ENCODE results near the gene PCSK4. TPM values are rescaled to one million over a fixed set of nuclear protein-coding genes. Genes with fewer than 3 reads are reported as not detected.

PCSK4 gene
- polyA plus RNA-seq, 2 of the 4 experiments (the other 2 are of a cell fraction): 0.76 to 2.1 TPM

DNA sequence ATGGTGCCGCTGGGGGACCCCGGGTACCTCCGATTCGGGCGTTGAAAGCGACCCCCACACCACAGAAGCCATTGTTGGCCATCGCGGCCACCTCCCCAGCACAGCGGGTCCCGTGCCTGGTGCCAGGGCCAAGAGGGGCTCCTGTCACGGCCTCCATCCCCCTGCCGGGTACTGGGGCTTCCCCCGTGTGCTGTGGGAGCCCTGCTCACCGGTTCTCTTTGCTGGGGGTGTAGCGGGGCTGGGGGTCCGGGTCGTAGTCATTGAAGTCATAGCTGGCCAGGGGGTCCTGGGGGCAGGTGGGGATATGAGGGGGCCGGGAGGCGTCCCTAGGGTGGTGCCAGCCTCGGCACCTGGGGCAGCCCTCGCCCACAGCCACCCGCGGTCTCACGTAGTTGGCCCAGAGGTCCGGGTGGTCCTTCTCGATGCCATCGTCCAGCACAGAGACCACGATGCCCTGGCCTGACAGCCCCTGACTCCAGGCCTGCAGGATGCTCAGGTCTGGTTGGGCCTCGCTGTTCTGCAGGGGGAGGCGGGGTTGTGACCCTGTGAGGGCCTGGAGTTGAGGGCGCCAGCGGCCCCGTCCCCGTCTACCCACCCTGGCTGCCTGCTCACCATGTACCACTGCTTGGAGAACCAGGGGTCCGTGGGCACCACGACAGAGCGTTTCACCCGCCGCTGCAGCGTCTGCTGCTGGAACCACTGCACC lies 2.4 kb downstream of the PCSK4 start:
- CTCF ChIA-PET: no interaction called here

GRCh38 chr19:1486720-1487575 lies 3.2 kb downstream of the PCSK4 start:
- CTCF ChIA-PET: no interaction called here
- TF ChIP-seq TP53 (CRISPR knock-in tag; IDR thresholded peaks at IDR 0.05): no peak
- no peak for TF ChIP-seq HES2 (IDR thresholded peaks at IDR 0.05)
- no peak for TF ChIP-seq CHD4 (IDR thresholded peaks at IDR 0.05; ENCODE audit: borderline replicate concordance)
- TF ChIP-seq CTCF (IDR thresholded peaks at IDR 0.05): no peak
- TF ChIP-seq EHF (CRISPR knock-in tag; IDR thresholded peaks at IDR 0.05): no peak
- TF ChIP-seq RFX5 (IDR thresholded peaks at IDR 0.05): no peak
- TF ChIP-seq RAD21 (conservative IDR thresholded peaks at IDR 0.05 in 1 of 2, IDR thresholded peaks at IDR 0.05 in 1 of 2): no peak
- POLR2A ChIA-PET: no interaction called here
- Histone ChIP-seq H3K27ac (no peak overlapping the region), H3K4me1 (peaks cover 11% of the 10 kb centered on the region; the same call in 2 of the 3 replicates), H3K9me3 (no peaks in the 10 kb centered on the region), H3K4me3 (no peak overlapping the region), H3K4me2 (no peak overlapping the region)
- ATAC-seq: no peak
- 80% methylated on average over 5 of the region's 56 CpGs for WGBS (ENCODE audit: missing lambda C conversion rate)
- no peak for DNase-seq (ENCODE audit: low read depth in 1 of 2, low spot score in 1 of 2)
- no peak for FAIRE-seq

More for the DNA sequence above, 2.4 kb downstream of the PCSK4 start:
- no peak for TF ChIP-seq EHF (CRISPR knock-in tag; IDR thresholded peaks at IDR 0.05)
- TF ChIP-seq JUNB (IDR thresholded peaks at IDR 0.05): no peak
- TF ChIP-seq NPAS2 (CRISPR knock-in tag; IDR thresholded peaks at IDR 0.05; ENCODE audit: borderline replicate concordance): no peak
- TF ChIP-seq ZSCAN20 (CRISPR knock-in tag; IDR thresholded peaks at IDR 0.05): no peak
- TF ChIP-seq TFCP2L1 (CRISPR knock-in tag; IDR thresholded peaks at IDR 0.05): no peak
- TF ChIP-seq RCOR1 (IDR thresholded peaks at IDR 0.05; ENCODE audit: low read depth, low read length): no peak
- TF ChIP-seq HDAC2 (IDR thresholded peaks at IDR 0.05): no peak
- TF ChIP-seq HOXB5 (CRISPR knock-in tag; IDR thresholded peaks at IDR 0.05): no peak
- no peak for TF ChIP-seq NFE2L2 (conservative IDR thresholded peaks at IDR 0.05; ENCODE audit: low read length)
- TF ChIP-seq FOSL2 (IDR thresholded peaks at IDR 0.05): no peak
- no peak for TF ChIP-seq FOSL2 (CRISPR knock-in tag; IDR thresholded peaks at IDR 0.05)
- no peak for TF ChIP-seq MAZ (IDR thresholded peaks at IDR 0.05; ENCODE audit: borderline replicate concordance, low read depth, low read length)
- TF ChIP-seq RFX5 (IDR thresholded peaks at IDR 0.05): no peak
- no peak for TF ChIP-seq ZFP36 (IDR thresholded peaks at IDR 0.05; ENCODE audit: borderline replicate concordance, partially characterized antibody)
- TF ChIP-seq FOXS1 (CRISPR knock-in tag; IDR thresholded peaks at IDR 0.05): no peak
- no peak for TF ChIP-seq PBX3 (IDR thresholded peaks at IDR 0.05)
- no peak for TF ChIP-seq KDM5A (IDR thresholded peaks at IDR 0.05)
- no peak for TF ChIP-seq HES2 (IDR thresholded peaks at IDR 0.05)
- no peak for TF ChIP-seq ESRRA (IDR thresholded peaks at IDR 0.05; ENCODE audit: borderline replicate concordance, low read length)
- no peak for TF ChIP-seq KDM1A (IDR thresholded peaks at IDR 0.05; ENCODE audit: low read depth)
- FAIRE-seq (no peak), ATAC-seq (no peak), DNase-seq (ENCODE audit: low read depth in 1 of 2, low spot score in 1 of 2) (no peak)
- POLR2A ChIA-PET: no interaction called here
- H3K9me3 ChIP-seq: no peaks in the 10 kb centered on the region
- H3K4me1 ChIP-seq: peaks cover 18% of the 10 kb centered on the region; the same call in 2 of the 3 replicates
- no peak overlapping the region for H3K4me3 ChIP-seq
- H3K4me2 ChIP-seq: no peak overlapping the region
- no peak overlapping the region for H3K27ac ChIP-seq
- WGBS (ENCODE audit: missing lambda C conversion rate): 78% methylated on average over 9 of the region's 40 CpGs

All from A549 (cell line).